ENCODE results near the gene HSDL2.

GRCh38 chr9:112446080-112446479 is 66.2 kb downstream of the HSDL2 start:
- TF ChIP-seq CTCF (IDR thresholded peaks at IDR 0.05) (no peak), SIN3A (IDR thresholded peaks at IDR 0.05; ENCODE audit: borderline replicate concordance, low read depth, low read length) (no peak), POLR2AphosphoS5 (IDR thresholded peaks at IDR 0.05; ENCODE audit: low read depth, low read length) (no peak), NFIC (IDR thresholded peaks at IDR 0.05; ENCODE audit: borderline replicate concordance) (no peak), FOXJ3 (CRISPR knock-in tag; IDR thresholded peaks at IDR 0.05) (no peak)
